HG03520 (cell line): Measurements from ENCODE around the gene MACROD2.

ENCODE experiments used
- ATAC-seq: cut with Tn5 transposase; IDR thresholded peaks from one replicate; pipeline ENCODE4 v1.9.1; 2021; ENCODE audit warnings: mild to moderate bottlenecking, moderate library complexity; ENCODE audit not compliant: unreplicated experiment

Gene MACROD2

DNA sequence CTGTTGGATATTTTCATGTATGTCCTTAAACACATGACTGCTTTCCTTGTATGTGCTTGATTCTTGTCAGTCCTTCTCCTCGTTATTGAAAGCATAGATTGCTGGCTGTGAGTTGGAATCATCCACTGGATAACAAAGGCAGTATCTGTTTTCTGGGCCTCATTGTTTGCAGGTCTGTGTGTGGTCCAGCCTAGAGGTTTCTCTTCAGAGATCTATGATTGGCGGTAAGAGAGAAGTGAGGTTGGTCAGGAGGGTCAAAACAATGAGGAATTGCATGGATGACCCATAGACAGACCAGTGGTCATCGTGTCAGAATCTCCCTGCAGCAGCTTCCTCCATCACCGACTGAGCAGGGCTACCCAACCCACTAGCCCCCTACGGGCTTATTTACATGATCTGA lies 1663.0 kb downstream of the MACROD2 start:
- ATAC-seq: no peak

DNA sequence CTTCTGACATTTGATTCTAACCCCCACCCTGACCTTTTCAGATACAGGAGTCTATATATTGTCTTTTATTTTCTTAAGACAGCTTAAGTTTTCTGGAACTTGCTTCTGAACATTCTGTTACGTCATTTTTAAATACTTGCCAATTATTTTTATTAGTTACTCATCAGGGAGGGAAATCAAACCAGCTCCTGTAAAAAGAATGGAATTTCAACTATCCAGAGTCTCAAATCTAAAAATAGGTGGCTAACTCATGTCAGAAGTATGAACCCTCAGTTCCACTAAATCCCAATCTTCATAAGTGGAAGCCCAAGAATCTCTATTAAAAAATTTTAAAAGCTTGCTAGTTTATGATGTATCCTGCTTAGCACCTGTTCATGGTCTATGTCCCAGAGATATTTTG lies 1677.9 kb downstream of the MACROD2 start:
- no peak for ATAC-seq

DNA sequence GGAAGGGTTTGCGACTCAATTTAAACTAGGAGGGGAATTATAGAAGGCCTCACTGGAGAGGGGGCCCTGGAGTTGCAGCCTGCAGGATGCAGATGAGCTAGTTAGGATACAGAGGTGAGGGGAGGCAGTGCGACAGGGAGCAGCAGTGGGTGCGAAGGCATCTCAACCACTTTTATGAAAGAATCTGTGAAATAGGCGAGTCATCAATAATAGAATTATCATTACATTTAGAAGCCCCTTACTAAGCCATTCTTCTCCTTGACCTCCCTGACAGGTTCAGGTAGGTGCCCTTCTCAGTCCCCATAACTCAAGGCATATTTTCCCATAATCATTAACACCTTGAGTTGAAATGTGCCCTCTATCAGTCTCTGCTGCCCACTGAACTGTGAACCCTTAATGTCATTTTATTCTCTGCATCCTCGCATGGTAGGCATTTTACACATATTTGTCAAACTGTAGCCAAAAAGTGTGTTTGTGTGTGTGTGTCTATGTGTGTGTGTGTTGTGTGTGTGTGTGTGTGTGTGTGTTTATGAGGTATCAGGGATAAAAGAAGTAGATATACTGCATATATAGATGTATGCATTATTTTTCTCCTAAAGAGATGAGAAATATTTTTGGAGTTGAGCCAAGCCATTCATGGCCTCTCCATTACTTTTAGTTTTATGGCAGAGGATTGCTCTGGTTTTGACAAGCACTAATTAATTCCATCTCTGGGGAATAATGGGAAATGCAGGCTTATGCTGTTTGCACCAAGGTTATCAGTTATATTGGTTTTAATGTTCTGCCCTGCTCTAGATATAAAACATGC lies 1679.1 kb downstream of the MACROD2 start:
- ATAC-seq: no peak

- ATAC-seq: no peak
These were observed 1679.8 kb downstream of the MACROD2 start for GRCh38 chr20:15675061-15675514.

DNA sequence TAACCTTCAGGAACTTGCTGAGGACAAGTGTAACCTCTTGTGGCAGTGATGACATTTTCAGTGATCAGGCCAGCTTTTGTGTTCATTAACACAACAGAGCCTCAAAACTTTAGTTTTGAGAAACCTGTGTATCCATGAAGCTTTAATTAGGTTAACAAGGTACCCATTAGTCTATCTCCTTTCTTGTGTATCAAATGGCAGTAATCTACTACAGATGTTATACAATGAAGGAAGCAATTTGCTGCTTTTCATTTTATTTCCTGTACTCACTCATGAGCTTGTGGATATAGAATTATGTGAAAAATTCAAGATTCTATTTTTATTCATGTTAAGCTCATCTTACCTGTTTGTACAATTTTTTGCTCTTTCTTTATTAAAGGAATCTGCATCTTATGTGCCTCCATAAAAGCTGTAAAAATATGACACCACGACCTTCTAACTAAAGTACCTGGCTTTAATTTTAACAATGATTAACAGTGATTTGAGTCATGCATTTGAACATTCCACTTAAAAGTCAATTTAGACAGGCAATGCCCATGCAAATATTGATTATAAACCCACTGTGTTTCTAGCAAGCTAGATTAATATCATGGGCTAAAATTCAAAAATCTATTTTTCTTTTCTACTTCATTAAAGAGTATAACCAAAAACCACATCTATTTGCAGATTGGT lies 1680.6 kb downstream of the MACROD2 start:
- ATAC-seq: no peak

DNA sequence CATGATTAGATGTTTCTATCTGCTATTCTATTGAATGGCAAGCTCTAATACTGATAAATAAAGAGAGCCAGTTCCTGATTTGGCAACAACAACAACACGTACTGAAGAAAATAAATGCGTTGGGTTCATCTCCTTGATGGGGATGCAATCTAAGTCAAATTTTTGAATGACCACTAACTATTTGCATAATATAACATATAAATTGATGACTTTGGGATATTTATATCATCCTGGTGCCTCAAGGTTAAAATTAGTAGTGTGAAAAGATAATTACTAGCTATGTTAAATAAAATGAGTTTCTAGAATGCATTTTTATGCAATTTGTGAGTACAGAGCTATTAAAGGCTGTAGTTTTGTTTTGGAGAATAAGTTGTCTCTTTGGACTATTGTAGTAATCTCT lies 1681.5 kb downstream of the MACROD2 start:
- ATAC-seq: no peak

DNA sequence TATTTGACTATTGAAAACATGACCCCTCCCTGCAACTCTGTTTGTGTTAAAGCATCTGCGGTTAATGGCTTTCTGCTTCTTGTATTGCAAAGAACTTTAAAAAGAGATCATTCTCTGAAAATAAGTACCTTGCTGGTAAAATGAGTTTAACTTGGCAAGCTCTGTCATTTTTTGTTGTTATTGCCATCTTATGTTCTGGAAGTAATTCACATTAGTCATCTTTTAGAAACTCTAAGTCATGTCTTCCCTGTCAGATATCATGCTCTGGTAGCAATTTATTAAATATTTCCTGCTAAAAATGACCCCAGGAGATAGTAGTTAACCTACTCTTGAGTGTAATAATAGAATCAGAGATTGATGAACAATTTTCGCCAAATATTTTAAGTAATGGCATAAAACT lies 1687.4 kb downstream of the MACROD2 start:
- no peak for ATAC-seq

DNA sequence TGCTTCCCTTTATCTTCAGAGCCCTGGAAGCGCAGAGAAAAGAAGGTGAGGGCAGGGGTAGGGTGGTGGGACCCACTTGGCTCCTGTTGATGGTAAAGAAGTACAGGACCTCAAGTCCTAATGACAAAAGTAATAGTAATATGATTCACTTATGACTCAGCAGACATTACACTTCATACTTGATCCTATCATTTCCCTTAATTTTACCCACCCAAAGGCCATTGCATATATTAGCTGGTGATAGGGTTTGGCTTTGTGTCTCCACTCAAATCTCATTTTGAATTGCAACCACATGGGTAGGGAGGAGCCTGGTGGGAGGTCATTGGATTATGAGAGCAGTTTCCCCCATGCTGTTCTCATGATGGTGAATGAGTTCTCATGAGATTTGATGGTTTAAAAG lies 1697.3 kb downstream of the MACROD2 start:
- ATAC-seq: no peak

DNA sequence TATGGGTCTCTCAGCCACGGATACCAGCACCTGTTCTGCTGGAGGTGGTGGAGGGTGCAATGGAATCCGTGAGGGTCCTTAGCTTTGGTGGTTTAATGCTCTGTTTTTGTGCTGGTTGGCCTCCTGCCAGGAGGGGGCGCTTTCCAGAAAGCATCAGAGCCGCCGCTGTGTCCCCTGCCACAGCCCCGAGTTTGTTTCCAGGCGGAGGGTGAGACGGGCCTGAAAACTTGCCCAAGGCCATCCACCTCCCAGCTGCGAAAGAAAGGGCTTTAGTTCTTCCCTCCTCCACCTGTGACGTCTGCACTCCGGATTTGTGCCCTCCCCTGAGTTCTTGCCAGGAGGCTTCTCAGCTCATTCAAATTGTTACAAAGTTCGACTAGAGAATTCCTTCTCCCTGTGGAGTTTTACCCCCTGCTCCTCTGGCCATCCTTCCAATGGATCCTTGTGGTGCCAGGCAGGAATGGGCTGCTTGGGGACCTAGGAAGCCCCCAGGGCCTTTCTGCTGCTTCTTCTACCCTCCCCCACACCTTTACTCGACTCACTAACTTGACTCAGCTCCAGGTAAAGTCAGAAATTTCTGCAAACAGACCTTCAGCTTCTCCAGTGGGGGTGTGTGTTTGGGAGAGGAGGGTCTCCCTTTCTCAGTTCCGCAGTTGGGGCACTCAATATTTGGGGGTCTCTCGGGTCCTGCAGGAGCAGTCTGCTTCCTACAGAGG lies 1704.3 kb downstream of the MACROD2 start:
- ATAC-seq: no peak

- ATAC-seq: no peak
These were observed 1704.9 kb downstream of the MACROD2 start for GRCh38 chr20:15700147-15700765.

GRCh38 chr20:15702161-15702560 lies 1706.8 kb downstream of the MACROD2 start:
- no peak for ATAC-seq

GRCh38 chr20:15703171-15703911 lies 1708.0 kb downstream of the MACROD2 start:
- no peak for ATAC-seq

DNA sequence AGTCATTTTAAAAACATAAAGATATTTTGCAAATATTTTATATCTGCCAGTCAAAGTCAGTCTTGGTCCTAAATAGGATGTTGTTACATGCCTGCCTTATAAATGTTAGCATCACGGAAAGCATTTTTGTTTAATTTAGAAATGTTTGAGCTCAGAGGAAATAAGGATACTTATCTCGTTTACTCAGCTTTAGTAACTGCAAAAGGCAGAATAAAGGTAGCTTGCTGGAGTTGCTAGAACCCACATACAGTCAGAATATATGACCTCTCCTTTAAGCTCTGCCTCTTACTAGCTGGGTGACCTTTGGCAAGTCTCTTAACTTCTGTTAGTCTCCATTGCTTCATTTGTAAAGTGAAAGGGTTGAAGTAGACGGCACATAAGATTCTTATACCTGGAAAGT lies 1710.7 kb downstream of the MACROD2 start:
- ATAC-seq: no peak

DNA sequence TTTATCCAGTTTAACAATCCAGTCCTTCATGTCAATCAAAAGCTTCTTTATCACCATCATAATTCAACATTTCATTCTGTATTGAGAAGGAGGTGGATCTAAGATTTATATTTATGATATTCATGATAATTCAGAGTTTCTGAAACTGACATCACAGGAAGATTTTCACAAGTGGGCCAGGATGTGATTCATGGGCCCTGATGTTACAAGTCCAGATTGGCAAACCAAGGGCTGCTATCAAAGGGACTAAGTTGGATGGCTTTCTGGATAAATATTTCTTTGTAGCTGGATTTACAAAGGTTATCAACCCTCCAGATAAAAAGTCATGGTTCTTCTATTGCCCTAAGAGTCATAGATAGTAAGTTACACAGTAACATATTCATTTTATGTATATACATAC lies 1711.4 kb downstream of the MACROD2 start:
- no peak for ATAC-seq

DNA sequence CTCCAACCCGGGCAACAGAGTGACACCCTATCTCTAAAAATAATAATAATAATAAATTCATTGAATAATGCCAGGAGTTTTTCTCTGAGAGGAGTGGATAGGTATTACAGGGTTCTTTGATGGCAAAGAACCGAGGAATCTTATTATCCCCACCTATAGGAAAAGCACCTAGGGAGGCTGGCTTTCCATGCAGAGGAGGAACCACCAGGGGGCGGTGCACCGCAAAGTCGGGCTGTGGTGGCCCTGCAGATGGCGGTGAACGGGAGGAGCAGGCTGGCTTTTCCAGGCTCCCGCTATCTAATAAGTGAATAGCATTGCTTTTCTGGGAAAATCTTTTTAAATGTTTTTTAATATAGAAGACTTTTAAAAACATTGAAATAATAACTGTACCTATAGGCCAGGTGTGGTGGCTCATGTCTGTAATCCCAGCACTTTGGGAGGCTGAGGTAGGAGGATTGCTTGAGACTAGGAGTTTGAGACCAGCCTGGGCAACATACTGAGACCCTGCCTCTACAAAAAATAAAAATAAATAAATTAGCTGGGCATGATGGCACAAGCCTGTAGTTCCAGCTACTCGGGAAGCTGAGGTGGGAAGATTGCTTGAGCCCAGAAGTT lies 1713.8 kb downstream of the MACROD2 start:
- ATAC-seq: peak; percentile 58

- no peak for ATAC-seq
These were observed 1715.3 kb downstream of the MACROD2 start for GRCh38 chr20:15710636-15711035.

DNA sequence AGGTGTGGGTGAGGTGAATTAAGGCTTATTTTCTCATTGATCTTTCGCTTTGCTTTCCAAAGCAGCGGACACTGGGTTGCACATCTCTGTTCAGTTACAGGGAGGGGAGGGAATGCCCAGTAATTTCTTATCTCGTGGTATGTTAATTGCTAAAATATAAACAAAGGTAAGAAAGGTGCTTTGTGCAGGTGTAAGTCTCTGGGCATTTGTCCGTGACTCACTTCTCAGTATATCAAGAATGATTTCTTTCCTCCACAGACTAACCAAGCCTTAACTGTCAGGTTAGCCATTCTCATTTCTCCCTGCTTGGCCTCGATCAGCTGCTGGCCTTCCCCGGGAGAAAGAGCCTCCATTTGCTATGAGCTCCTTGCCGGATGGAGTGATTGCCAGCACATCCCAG lies 1715.9 kb downstream of the MACROD2 start:
- no peak for ATAC-seq

DNA sequence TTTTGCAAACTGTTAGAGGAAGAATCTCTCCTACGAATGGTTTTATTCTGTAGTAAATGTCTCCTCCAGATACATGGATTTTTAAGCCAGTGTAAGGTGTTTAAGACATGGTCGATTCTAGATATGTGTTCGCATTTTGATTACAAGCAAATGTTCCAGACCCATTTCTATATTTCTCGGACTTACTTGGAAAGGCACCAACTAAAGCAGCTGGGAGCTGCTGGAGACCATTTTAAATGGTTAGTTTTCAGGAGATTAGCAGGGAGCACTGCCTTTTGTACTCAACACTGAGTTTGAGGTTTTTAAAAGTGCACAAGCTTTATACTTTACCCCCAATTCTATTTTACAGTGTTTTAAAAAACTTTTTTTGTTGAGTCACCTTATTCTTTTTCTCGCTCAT lies 1720.9 kb downstream of the MACROD2 start:
- ATAC-seq: no peak

DNA sequence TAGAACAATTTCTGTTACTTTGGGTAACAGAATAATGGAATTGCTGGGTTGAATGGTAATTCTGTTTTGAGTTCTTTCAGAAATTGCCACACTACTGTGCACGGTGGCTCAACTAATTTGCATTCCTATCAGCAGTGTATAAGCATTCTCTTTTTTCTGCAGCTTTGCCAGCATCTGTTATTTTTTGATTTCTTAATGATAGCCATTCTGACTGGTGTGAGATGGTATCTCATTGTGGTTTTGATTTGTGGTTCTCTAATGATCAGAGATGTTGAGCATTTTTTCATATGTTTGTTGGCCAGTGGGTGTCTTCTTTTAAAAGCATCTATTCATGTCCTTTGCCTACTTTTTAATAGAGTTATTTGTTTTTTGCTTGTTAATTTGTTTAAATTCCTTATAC lies 1731.1 kb downstream of the MACROD2 start:
- no peak for ATAC-seq

GRCh38 chr20:15734052-15734451 lies 1738.7 kb downstream of the MACROD2 start:
- no peak for ATAC-seq
